Coronary artery (tissue), 2 donors: ENCODE results near the gene NECTIN4.

Experiments used
- DNase-seq: peaks from one replicate; pipeline ENCODE4 v3.0.0-alpha.2; 2017; ENCODE audit warnings: low spot score
- H3K27ac ChIP-seq, 2 donors: fragments of 200-600 bp; sonication (generic); one replicate each; pipeline ENCODE4 v1.5.1; 2016 to 2019
- H3K4me3 ChIP-seq: fragments of 200-600 bp; sonication (generic); 2 replicates; pipeline ENCODE4 v1.5.1; 2016; ENCODE audit warnings: mild to moderate bottlenecking, moderate library complexity
- TF ChIP-seq, protein P1 (sequence below): fragments of 200-600 bp; sonication (generic); IDR thresholded peaks from one replicate; pipeline ENCODE4 v1.5.1; 2019; ENCODE audit warnings: antibody characterized with exemption

The NECTIN4 gene

DNA sequence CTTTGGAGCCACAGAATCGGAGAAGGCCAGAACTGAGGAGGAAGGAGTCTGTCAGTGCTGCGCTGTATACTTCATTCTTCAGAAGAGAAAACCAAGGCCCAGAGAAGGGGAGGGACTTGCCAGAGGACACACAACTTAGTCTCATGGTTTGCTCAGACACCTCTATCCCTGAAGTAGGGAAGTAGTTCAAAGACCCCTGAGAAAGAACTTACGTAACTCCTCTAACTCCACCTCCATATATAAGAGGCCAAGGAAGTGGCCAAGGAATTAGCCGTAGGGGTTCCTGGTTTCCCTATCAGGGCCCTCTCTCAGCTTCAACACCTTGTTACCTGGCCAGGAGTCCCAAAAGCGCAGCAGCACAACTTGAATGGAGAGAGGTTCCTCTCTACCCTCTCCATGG is 580 bp upstream of the NECTIN4 start:
- TF ChIP-seq, protein P1, sequence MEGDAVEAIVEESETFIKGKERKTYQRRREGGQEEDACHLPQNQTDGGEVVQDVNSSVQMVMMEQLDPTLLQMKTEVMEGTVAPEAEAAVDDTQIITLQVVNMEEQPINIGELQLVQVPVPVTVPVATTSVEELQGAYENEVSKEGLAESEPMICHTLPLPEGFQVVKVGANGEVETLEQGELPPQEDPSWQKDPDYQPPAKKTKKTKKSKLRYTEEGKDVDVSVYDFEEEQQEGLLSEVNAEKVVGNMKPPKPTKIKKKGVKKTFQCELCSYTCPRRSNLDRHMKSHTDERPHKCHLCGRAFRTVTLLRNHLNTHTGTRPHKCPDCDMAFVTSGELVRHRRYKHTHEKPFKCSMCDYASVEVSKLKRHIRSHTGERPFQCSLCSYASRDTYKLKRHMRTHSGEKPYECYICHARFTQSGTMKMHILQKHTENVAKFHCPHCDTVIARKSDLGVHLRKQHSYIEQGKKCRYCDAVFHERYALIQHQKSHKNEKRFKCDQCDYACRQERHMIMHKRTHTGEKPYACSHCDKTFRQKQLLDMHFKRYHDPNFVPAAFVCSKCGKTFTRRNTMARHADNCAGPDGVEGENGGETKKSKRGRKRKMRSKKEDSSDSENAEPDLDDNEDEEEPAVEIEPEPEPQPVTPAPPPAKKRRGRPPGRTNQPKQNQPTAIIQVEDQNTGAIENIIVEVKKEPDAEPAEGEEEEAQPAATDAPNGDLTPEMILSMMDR, result no peak

DNA sequence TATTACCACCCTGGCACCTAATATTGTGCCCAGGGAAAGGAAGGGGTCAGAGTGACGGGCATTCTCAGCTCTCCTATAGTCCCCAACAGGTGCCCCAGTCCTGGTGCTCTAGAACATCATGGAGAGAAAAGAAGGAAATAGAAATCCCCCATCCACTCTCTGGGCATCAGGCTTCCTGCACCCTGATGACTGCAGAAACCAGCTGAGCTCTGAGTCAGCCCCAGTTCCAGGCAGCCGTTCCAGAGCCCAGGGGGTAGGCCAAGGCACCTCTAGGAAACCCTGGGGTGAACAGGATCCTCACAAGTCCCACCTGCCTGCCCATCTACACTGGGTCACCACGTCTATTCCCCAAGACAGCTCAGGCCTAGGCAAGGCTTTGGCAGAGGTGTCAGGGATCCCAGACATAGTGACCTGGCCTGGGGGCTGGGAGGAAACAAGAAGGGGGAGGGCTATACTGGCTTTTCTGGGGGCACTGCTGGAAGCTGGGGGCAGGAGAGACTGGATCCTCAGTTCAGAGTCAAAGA is 709 bp downstream of the NECTIN4 start:
- TF ChIP-seq, protein P1, result no peak
- no peak overlapping the region for H3K27ac ChIP-seq
- no peak for DNase-seq
- H3K4me3 ChIP-seq, result no peak overlapping the region

More for the DNA sequence above, 580 bp upstream of the NECTIN4 start:
- no peak for DNase-seq
- no peak overlapping the region for H3K4me3 ChIP-seq
- no peak overlapping the region for H3K27ac ChIP-seq

DNA sequence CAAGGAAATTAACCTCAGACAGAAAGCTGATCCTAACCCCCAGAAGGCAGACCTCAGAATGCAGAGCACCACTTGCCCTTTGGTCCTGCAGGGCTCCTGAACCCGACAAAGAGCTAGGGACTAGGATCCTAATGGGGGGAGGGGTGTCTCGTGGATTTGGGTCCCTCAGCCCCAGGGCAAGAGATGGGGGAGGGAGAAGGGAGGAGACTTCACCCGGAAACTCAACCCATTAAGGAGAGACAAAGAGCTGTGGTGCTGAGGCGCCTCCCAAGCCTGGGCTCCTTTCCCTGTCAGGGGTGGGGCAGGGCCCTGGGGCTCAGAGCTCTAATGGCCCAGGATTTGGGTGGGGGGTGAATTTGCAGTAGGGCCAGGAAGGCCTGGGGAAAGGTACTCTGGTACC is 2.9 kb downstream of the NECTIN4 start:
- no peak for DNase-seq
- H3K4me3 ChIP-seq, result no peak overlapping the region
- H3K27ac ChIP-seq, result no peak overlapping the region
- TF ChIP-seq, protein P1, result no peak

DNA sequence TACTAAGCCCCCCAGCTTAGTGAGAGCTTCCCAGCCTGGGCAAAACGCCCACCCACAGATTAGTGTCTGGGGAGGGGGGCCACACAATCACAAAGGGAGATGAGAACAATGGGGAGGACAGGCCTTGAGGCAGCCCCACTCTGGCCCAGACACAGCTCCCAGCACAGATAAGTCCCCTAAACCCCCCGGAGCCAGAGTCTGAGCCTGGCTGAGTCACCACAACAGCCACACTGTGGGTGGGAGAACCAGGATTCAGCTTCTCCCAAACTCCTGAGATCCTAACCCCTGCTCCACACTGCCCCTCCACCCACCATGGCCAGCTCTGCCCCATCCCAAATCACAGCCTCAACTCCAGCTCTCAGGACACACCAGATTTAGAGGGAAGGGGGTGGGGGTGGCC is 4.2 kb downstream of the NECTIN4 start:
- no peak overlapping the region for H3K4me3 ChIP-seq
- DNase-seq, result no peak
- no peak overlapping the region for H3K27ac ChIP-seq
- TF ChIP-seq, protein P1, result no peak

DNA sequence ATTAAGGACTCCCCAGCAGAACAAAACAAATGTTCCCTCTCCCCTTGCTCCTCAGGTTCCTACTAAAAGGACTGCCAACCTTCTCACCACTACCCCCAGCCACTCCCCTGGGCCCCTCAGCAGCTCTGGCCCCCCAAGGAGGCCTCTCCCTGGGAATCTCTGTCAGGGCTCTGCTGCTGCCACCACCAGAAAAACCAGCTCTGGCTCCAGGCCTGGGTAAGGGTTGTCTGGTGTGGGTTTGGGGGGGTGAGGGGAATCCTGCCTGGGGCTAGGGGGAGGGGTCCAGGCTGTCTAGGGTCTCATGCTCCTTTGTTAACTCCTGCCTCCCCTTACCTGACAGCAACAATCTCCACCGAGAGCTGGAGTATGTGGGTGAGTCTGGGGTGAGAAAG is 4.8 kb downstream of the NECTIN4 start:
- Histone ChIP-seq H3K27ac (no peak overlapping the region), H3K4me3 (no peak overlapping the region)
- no peak for DNase-seq
- TF ChIP-seq, protein P1, result no peak

DNA sequence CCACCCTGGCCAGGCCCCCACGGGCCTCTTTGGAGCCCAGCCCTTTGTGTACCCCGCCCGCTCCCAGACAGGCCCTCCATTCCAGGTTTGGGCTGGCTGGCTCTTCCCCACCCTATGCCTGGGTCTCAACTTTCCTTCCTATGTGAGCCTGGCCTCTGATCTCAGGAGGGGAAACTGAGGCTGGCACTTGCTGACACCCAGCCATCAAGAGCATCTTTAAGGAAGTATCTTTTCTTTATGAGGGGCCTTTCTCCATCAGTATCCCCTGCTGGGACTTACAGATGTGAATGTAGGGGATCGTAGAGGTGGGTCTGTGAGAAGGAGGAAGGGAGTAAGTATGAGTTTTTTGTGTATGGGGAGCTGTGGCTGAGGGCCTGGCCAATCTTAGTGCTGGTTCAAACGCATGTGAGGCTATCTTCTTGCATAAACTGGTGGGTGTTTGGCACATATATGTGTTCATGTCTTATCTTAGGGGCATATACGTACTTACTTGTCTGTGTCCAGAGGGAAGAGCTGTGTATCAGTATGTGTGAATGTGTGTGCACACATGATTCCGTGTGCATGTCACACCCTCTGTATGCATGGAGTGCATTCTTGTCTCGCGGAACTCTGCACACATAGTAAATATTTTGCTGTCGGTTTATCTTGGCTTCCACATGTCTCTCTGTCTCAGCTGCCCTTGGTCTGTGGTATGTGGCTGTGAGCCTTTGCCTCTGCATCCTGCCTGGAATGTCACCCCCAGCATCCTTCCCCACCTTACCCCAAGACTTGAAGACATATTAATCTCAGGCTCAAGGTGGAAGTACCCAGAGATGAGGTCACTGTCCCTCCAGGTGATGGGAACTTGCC is 5.4 kb downstream of the NECTIN4 start:
- H3K27ac ChIP-seq, result peak overlapping the region in 1 of 2 donors; percentile 62
- TF ChIP-seq, protein P1, result no peak
- DNase-seq, result no peak
- no peak overlapping the region for H3K4me3 ChIP-seq
